Psoas muscle (tissue), 8 donors: ENCODE results near the gene VCAM1. TPM values are rescaled to one million over a fixed set of nuclear protein-coding genes. Genes with fewer than 3 reads are reported as not detected.

Experiments
- ATAC-seq, 4 donors: fragments of 200-7000 bp; cut with Tn5 transposase; one replicate each; pipeline ENCODE4 v1.9.1; 2020; ENCODE audit warnings: moderate library complexity in 3 of 4, mild to moderate bottlenecking in 2 of 4
- DNase-seq, 2 donors: peaks; one replicate each; pipeline ENCODE4 v3.0.0-alpha.2; 2020
- H3K27ac ChIP-seq: fragments of 200-600 bp; one replicate; pipeline ENCODE4 v1.8.0; 2022
- H3K27me3 ChIP-seq, 3 donors: fragments of 200-600 bp in 1 of 3; one replicate each; pipeline versions ENCODE4 v1.6.1 to v1.8.0; 2013 to 2022; ENCODE audit warnings: low read length in 2 of 3, mild to moderate bottlenecking in 2 of 3, moderate library complexity in 1 of 3; ENCODE audit not compliant: insufficient read depth in 3 of 3
- H3K36me3 ChIP-seq, 2 donors: fragments of 200-600 bp in 1 of 2; one replicate each; pipeline versions ENCODE4 v1.6.1 to v1.8.0; 2013 to 2022; ENCODE audit warnings: low read depth in 1 of 2, mild to moderate bottlenecking in 1 of 2, moderate library complexity in 1 of 2; ENCODE audit not compliant: insufficient read depth in 1 of 2
- H3K4me1 ChIP-seq: fragments of 200-600 bp; one replicate; pipeline ENCODE4 v1.8.0; 2022
- H3K4me3 ChIP-seq: fragments of 200-600 bp; one replicate; pipeline ENCODE4 v1.8.0; 2022; ENCODE audit warnings: mild to moderate bottlenecking
- H3K9me3 ChIP-seq: fragments of 200-600 bp; one replicate; pipeline ENCODE4 v1.8.0; 2022
- WGBS, 3 donors: extraction: QIAGEN DNeasy Blood & Tissue Kit; methylation state at CpG; one replicate each; pipeline versions ENCODE4 v1.1.6 to v1.1.7; 2013; 5-methylcytosine and 5-hydroxymethylcytosine counted together
- intact Hi-C, 2 donors: fragments of 100-400 bp; cut with DNase I; formaldehyde crosslinking; loops; one replicate each; pipeline versions ENCODE4 v1.11.0 to v1.14.2; 2022
- polyA plus RNA-seq, 3 donors: library from polyadenylated mRNA; stranded (reverse); fragments of 200-250 nt; gene quantifications; one replicate each; pipeline ENCODE4 v1.2.3, GENCODE V29; 2013
- total RNA-seq, 4 donors: library from RNA; stranded (reverse); fragmentation: NEBNext Ultra II Directional in 2 of 4; extraction: Animal tissue kit (Norgen Biotek cat#: 25700) in 2 of 4; gene quantifications; one replicate each; pipeline versions ENCODE4 v1.2.1 to v1.2.4, GENCODE V29; 2021 to 2023
- TF ChIP-seq, protein P1 (sequence below): fragments of 200-600 bp; IDR thresholded peaks from one replicate; pipeline ENCODE4 v1.8.0; 2022; ENCODE audit warnings: antibody characterized with exemption
- donor health status: healthy with polysubstance abuse.
- donor health status: DM: no; HTN: no; CAD: no; lungs with moderate emphysema.
- donor health status: Bipolar disorder and iron deficiency.
- donor health status: healthy.
- donor health status: DM: yes; HTN: yes; CAD: no.
- donor health status: DM: no; HTN: no; CAD: no.
- donor health status: DM: no; HTN: no; CAD: no.
- donor health status: DM: yes; HTN: yes; CAD: no.

Gene VCAM1
- total and polyA plus RNA-seq, 7 donors, result 0.60 to 8.8 (median 2.1) TPM

DNA sequence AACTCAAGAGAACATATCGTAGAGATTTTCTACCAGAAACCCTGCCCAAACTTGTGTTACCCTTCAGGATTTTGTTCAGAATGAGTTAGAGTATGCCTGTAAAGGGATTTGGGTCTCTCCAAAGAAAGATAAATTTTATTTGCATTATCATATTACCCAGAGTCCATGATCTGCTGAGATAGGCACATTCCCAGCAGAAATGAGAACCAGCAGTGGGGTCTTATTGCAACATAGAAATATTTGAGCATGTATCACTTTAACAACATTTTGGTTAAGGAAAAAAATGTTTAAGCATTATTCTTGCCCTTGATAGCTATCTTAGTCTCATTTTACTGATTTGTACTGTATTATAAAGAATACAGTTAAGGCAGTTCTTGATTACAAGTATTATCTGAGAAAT is 10.6 kb downstream of the VCAM1 start:
- no peaks in the 10 kb centered on the region for H3K4me1 ChIP-seq
- H3K4me3 ChIP-seq, result no peak overlapping the region
- intact Hi-C loops, result loop anchor here in 1 of 2 donors (10.0 kb wide), 1 partner anchor 685 kb away; no protein-coding TSS in a partner anchor
- 57 to 72% (median 69%) methylated on average over 1 of the region's 1 CpG for WGBS, 3 donors
- no peak overlapping the region for H3K27ac ChIP-seq
- H3K27me3 ChIP-seq, result no peaks in the 10 kb centered on the region
- no peaks in the 10 kb centered on the region for H3K36me3 ChIP-seq
- no peaks in the 10 kb centered on the region for H3K9me3 ChIP-seq
- TF ChIP-seq, protein P1, sequence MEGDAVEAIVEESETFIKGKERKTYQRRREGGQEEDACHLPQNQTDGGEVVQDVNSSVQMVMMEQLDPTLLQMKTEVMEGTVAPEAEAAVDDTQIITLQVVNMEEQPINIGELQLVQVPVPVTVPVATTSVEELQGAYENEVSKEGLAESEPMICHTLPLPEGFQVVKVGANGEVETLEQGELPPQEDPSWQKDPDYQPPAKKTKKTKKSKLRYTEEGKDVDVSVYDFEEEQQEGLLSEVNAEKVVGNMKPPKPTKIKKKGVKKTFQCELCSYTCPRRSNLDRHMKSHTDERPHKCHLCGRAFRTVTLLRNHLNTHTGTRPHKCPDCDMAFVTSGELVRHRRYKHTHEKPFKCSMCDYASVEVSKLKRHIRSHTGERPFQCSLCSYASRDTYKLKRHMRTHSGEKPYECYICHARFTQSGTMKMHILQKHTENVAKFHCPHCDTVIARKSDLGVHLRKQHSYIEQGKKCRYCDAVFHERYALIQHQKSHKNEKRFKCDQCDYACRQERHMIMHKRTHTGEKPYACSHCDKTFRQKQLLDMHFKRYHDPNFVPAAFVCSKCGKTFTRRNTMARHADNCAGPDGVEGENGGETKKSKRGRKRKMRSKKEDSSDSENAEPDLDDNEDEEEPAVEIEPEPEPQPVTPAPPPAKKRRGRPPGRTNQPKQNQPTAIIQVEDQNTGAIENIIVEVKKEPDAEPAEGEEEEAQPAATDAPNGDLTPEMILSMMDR, result no peak
- no peak for DNase-seq
- ATAC-seq, result no peak

- no peak for DNase-seq
- Histone ChIP-seq H3K4me1 (no peaks in the 10 kb centered on the region), H3K27me3 (no peaks in the 10 kb centered on the region), H3K27ac (no peak overlapping the region), H3K36me3 (no peaks in the 10 kb centered on the region), H3K4me3 (no peak overlapping the region), H3K9me3 (no peaks in the 10 kb centered on the region)
- intact Hi-C loops, result loop anchor here in 1 of 2 donors (10.0 kb wide), 1 partner anchor 683 kb away; no protein-coding TSS in a partner anchor
- ATAC-seq, result no peak
- 89% methylated on average over 6 of the region's 6 CpGs for WGBS, 3 donors
- TF ChIP-seq, protein P1, result no peak
Observed at GRCh38 chr1:100731309-100731708, 11.8 kb downstream of the VCAM1 start.

DNA sequence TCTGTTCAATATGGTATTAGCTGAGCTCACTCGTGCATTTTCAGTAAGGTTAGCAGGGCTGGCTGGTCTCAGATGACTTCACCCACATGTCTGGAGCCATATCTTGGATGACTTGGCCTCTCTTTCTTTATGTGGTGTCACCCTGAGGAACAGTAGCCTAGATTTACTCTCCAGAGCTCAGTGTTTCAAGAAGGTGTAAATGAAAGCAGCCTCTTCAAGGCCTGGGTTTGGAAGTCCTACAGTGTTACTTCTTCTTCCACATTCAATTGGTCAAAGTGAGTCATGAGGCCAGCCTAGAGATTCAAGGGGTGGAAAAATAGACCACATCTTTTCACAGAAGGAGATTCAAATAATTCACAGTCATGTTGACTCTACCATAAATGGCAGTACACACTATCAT is 12.2 kb downstream of the VCAM1 start:
- Histone ChIP-seq H3K4me1 (no peaks in the 10 kb centered on the region), H3K27ac (no peak overlapping the region), H3K27me3 (no peaks in the 10 kb centered on the region), H3K4me3 (no peak overlapping the region), H3K36me3 (no peaks in the 10 kb centered on the region), H3K9me3 (no peaks in the 10 kb centered on the region)
- intact Hi-C loops, result loop anchor here in 1 of 2 donors (10.0 kb wide), 1 partner anchor 683 kb away; no protein-coding TSS in a partner anchor
- TF ChIP-seq, protein P1, result no peak
- DNase-seq (no peak), ATAC-seq (no peak)
- WGBS, 3 donors, result 67 to 78% (median 77%) methylated on average over 1 of the region's 1 CpG

DNA sequence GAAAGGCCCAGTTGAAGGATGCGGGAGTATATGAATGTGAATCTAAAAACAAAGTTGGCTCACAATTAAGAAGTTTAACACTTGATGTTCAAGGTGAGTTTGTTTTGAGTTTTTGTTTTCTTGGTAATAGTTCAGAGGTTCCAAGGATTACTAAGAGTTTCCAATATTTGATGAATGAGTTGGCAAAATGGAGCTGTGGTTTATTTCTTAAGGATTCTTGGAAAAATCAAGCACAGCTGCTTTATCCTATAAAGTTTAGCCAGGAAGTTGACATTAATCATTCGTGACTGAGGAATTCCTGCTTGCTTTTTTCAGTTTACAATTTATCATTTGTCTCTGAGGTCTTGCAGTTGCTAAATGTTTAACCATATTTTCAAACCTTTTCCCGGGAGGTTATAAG is 15.1 kb downstream of the VCAM1 start:
- 47 to 48% (median 47%) methylated on average over 3 of the region's 3 CpGs for WGBS, 3 donors
- no peak for DNase-seq
- no peak for ATAC-seq
- H3K36me3 ChIP-seq, result no peaks in the 10 kb centered on the region
- H3K27me3 ChIP-seq, result no peaks in the 10 kb centered on the region
- no peaks in the 10 kb centered on the region for H3K4me1 ChIP-seq
- intact Hi-C loops, result loop anchor here in 1 of 2 donors (10.0 kb wide), 1 partner anchor 680 kb away; no protein-coding TSS in a partner anchor
- H3K9me3 ChIP-seq, result no peaks in the 10 kb centered on the region
- TF ChIP-seq, protein P1, result no peak
- no peak overlapping the region for H3K4me3 ChIP-seq
- H3K27ac ChIP-seq, result no peak overlapping the region

DNA sequence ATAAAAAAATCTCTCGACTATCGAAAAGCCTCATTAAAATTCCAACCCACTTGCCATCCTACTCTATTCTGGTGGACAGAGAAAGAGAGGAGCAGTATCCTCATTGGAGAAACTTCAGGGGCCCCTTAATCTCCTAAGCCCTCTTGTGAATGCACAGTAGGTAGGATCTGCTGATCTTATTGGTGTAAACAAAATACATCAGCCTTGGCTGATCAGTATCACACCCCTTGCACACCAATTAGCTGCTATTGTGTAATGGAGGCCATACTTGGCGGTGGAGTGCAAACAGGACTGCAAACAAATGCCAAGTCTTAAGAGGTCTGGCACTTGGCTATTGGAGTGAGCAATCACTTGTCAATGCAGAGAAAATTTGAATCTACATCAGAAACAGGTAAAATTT is 15.7 kb downstream of the VCAM1 start:
- no peak for ATAC-seq
- Histone ChIP-seq H3K4me3 (no peak overlapping the region), H3K4me1 (no peaks in the 10 kb centered on the region), H3K27ac (no peak overlapping the region), H3K27me3 (no peaks in the 10 kb centered on the region), H3K36me3 (no peaks in the 10 kb centered on the region), H3K9me3 (no peaks in the 10 kb centered on the region)
- WGBS, 3 donors, result 44 to 59% (median 50%) methylated on average over 3 of the region's 3 CpGs
- TF ChIP-seq, protein P1, result no peak
- no peak for DNase-seq
- intact Hi-C loops, result loop anchor here in 1 of 2 donors (10.0 kb wide), 1 partner anchor 680 kb away; no protein-coding TSS in a partner anchor
